ENCODE data around the gene ZAR1L. TPM values are rescaled to one million over a fixed set of nuclear protein-coding genes. Genes with fewer than 3 reads are reported as not detected.

ZAR1L gene
- total RNA-seq, 4 donors from 2014 or later: not detected

DNA sequence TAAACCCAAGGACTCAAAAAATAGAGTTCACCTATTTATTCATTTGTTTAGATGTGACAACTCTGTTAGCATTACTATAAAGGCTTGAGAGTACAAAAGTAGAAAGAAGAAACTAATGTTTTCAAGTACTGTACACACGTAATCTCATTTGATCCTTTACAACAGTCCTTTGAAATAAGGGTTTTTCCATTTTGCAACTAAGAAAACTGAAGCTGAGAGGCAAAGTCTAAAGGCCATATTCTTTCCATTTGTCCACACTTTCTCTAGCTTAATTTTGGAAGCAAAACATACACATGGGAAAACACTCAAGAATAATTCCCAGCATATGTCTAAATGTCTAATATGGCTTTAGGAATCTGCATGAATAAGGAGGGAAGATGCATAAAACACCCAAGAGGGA is 34.1 kb downstream of the ZAR1L start:
- no peaks in the 10 kb centered on the region for H3K9me3 ChIP-seq

DNA sequence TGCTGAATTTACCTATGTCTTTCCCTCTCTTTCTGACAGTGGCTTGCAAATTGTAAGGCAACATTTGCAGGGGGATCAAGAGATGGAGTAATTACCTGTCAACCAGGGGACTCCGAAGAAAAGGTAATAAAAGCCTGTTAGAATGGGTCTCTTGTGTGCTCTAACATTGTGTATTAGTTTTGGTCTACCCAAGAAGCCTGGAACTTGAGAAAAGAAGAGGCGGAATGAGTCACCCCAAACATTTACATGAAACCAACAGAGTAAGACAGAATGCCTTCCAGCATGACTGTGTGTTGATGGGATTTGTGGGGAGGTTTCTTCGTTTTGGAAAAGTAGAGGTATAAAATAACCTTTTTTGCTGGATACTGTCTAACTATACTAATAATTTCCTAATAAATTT is 36.7 kb downstream of the ZAR1L start:
- Histone ChIP-seq H3K27me3 (no peaks in the 10 kb centered on the region), H3K4me1 (no peaks in the 10 kb centered on the region), H3K9me3 (no peaks in the 10 kb centered on the region), H3K4me3 (no peak overlapping the region), H3K27ac (no peak overlapping the region), H3K36me3 (peaks cover 0 to 48% (median 0%) of the 10 kb centered on the region in 3 donors)
- intact Hi-C loops (cut with DNase I): no loop called here
- 69 to 77% methylated on average over 3 of the region's 3 CpGs for WGBS, 2 donors
- DNase-seq: no peak
- no peak for TF ChIP-seq POLR2A (IDR thresholded peaks at IDR 0.05)
- TF ChIP-seq, protein P1, sequence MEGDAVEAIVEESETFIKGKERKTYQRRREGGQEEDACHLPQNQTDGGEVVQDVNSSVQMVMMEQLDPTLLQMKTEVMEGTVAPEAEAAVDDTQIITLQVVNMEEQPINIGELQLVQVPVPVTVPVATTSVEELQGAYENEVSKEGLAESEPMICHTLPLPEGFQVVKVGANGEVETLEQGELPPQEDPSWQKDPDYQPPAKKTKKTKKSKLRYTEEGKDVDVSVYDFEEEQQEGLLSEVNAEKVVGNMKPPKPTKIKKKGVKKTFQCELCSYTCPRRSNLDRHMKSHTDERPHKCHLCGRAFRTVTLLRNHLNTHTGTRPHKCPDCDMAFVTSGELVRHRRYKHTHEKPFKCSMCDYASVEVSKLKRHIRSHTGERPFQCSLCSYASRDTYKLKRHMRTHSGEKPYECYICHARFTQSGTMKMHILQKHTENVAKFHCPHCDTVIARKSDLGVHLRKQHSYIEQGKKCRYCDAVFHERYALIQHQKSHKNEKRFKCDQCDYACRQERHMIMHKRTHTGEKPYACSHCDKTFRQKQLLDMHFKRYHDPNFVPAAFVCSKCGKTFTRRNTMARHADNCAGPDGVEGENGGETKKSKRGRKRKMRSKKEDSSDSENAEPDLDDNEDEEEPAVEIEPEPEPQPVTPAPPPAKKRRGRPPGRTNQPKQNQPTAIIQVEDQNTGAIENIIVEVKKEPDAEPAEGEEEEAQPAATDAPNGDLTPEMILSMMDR (IDR thresholded peaks at IDR 0.05): no peak

More for the DNA sequence above, 34.1 kb downstream of the ZAR1L start:
- Histone ChIP-seq H3K27me3 (no peaks in the 10 kb centered on the region), H3K36me3 (peaks cover 0 to 37% (median 0%) of the 10 kb centered on the region in 3 donors), H3K4me3 (no peak overlapping the region), H3K27ac (no peak overlapping the region), H3K4me1 (peaks cover 0 to 14% (median 0%) of the 10 kb centered on the region in 3 donors)
- WGBS, 2 donors: 60 to 93% methylated on average over 1 of the region's 1 CpG
- TF ChIP-seq, protein P1 (IDR thresholded peaks at IDR 0.05): no peak
- no peak for TF ChIP-seq POLR2A (IDR thresholded peaks at IDR 0.05)
- intact Hi-C loops (cut with DNase I): no loop called here
- DNase-seq: no peak

DNA sequence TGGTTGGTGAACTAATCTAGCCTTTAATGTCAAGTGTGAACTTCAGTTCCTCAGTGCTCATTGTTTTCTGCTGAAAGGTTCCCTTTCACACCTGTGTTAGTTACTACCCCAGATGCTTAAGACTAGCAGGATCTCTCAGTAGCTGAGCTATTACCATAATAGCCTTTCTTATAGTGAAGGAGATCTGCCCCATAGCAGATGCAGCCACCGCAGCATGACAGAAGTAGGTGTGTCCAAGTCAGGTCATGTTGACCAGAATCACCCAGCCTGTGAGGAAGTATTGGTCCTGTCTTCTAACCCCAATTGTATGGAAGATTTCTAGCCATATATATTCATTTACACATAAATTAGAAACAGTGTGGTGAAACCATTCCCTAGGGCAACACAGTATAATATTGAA is 37.3 kb downstream of the ZAR1L start:
- no peak overlapping the region for H3K4me3 ChIP-seq
- H3K9me3 ChIP-seq: no peaks in the 10 kb centered on the region
- H3K27ac ChIP-seq: no peak overlapping the region
- intact Hi-C loops (cut with DNase I): no loop called here
- TF ChIP-seq, protein P1 (IDR thresholded peaks at IDR 0.05): no peak
- TF ChIP-seq POLR2A (IDR thresholded peaks at IDR 0.05): no peak
- DNase-seq: no peak
- H3K4me1 ChIP-seq: no peaks in the 10 kb centered on the region
- H3K27me3 ChIP-seq: no peaks in the 10 kb centered on the region
- WGBS, 2 donors: 30 to 80% methylated on average over 1 of the region's 1 CpG
- peaks cover 0 to 48% (median 0%) of the 10 kb centered on the region in 3 donors for H3K36me3 ChIP-seq

DNA sequence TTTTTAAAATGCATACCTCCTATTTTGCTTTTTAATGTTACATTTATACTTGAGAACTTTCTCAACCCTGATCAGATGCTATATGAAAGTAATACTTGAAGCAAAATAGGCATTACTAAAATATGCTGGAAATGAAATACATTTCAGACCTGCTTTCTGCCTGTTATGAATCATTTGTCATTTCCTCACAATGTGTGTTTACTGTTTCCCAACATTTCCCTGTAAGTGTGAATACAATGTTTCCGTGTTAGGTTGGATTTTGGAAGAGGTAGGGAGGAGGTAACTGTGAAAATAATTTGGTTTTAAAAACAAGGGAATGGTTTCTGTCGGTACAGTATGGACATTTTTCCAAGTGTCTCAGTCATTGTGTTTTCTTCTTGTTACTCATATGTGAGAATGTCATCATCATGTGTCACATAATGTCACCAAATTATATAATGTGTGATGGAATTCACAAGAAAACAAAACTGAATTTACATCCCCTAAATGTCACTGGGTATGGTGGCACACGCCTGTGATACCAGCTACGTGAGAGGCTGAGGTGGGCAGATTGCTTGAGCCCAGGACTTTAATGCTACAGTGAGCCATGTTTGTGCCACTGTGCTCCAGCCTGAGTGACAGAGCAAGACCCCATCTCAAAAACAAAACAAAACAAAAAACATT is 43.0 kb downstream of the ZAR1L start:
- DNase-seq: no peak
- intact Hi-C loops (cut with DNase I): no loop called here
- H3K4me1 ChIP-seq: no peaks in the 10 kb centered on the region
- 58 to 68% methylated on average over 4 of the region's 4 CpGs for WGBS, 2 donors
- H3K27me3 ChIP-seq: no peaks in the 10 kb centered on the region
- no peak overlapping the region for H3K4me3 ChIP-seq
- peak overlapping the region in 1 of 4 donors; percentile 34 for H3K27ac ChIP-seq
- peaks cover 0 to 33% (median 0%) of the 10 kb centered on the region in 3 donors for H3K36me3 ChIP-seq
- no peak for TF ChIP-seq POLR2A (IDR thresholded peaks at IDR 0.05)
- TF ChIP-seq, protein P1 (IDR thresholded peaks at IDR 0.05): no peak
- H3K9me3 ChIP-seq: no peaks in the 10 kb centered on the region

DNA sequence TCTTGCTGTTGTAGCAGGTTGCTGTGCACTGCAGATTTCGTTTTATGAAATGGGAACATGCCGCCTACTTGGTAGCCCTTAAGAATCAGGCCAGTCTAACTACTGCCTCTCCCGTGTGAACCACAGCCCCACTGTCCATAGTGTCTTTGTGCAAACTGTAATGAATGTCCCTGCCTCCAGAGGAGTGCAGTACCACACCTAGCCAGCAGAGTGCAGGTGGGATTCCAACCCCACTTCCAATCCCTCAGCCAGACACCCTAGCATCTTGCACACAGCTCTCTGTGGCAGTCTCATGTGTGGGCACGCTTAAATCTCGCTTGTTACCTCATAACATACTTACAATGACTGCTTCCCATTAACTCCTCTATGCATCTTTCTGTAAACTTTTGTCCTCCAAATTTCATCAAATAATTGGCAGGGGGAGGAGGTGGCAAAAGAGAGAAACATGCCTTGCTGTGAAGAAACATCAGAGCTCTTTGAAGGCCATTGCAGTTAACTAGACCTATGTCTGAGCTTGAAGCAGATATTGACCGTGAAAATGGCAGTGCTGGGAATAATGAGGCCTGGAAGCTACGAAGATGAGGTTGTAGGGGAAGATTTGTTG is 47.2 kb downstream of the ZAR1L start:
- Histone ChIP-seq H3K9me3 (no peaks in the 10 kb centered on the region), H3K4me3 (no peak overlapping the region), H3K27me3 (no peaks in the 10 kb centered on the region), H3K4me1 (peaks cover 0 to 8% (median 0%) of the 10 kb centered on the region in 3 donors), H3K36me3 (peaks cover 0 to 35% (median 0%) of the 10 kb centered on the region in 3 donors), H3K27ac (no peak overlapping the region)
- 70 to 84% methylated on average over 7 of the region's 7 CpGs for WGBS, 2 donors
- no peak for DNase-seq
- TF ChIP-seq, protein P1 (IDR thresholded peaks at IDR 0.05): peak; percentile 20 to 82 (median 64)
- no peak for TF ChIP-seq POLR2A (IDR thresholded peaks at IDR 0.05)
- intact Hi-C loops (cut with DNase I): no loop called here
